K562 (cell line): ENCODE data around the gene LRP1. TPM values are rescaled to one million over a fixed set of nuclear protein-coding genes. Genes with fewer than 3 reads are reported as not detected.
A peak's percentile ranks its signal among the peaks of the same experiment; 100 is the strongest.

ENCODE experiments used
- CTBP1 ChIP-seq: fragments of 450-650 bp; IDR thresholded peaks from 2 replicates; pipeline ENCODE4 v1.6.1; 2016; ENCODE audit warnings: borderline replicate concordance
- GTF2F1 ChIP-seq: IDR thresholded peaks from 2 replicates; pipeline ENCODE4 v1.6.1; 2011; ENCODE audit warnings: low read depth, low read length, improper control_type of control experiment
- HIVEP1 ChIP-seq: fragments of 250-450 bp; sonication (Bioruptor Pico); IDR thresholded peaks from 2 replicates; pipeline ENCODE4 v1.4.0; 2020; ENCODE audit warnings: mild to moderate bottlenecking
- JUND ChIP-seq, 2 experiments: IDR thresholded peaks; 2 replicates in 1 of 2; 3 replicates in 1 of 2; pipeline ENCODE4 v1.6.1; 2011; ENCODE audit warnings: borderline replicate concordance in 2 of 2, low read depth in 2 of 2, low read length in 2 of 2, improper control_type of control experiment in 1 of 2, missing biosample characterization in 1 of 2, missing genetic modification characterization in 1 of 2, missing genetic modification reagents in 1 of 2
- NCOR1 ChIP-seq: fragments of 450-650 bp; IDR thresholded peaks from 2 replicates; pipeline ENCODE4 v1.6.1; 2016; ENCODE audit warnings: mild to moderate bottlenecking, moderate library complexity
- POLR2A ChIP-seq: fragments of 450-650 bp; conservative IDR thresholded peaks from 2 replicates; pipeline ENCODE4 v1.6.1; 2016
- PURB ChIP-seq: sonication (generic); formaldehyde crosslinking; IDR thresholded peaks from 2 replicates; pipeline ENCODE4 v1.9.0; 2021; ENCODE audit warnings: low read depth, mild to moderate bottlenecking, missing genetic modification reagents
- PYGO2 ChIP-seq: fragments of 450-650 bp; IDR thresholded peaks from 2 replicates; pipeline ENCODE4 v1.6.1; 2016; ENCODE audit warnings: mild to moderate bottlenecking, missing genetic modification characterization, moderate library complexity, missing compliant biosample characterization
- TEAD4 ChIP-seq, 2 experiments: sonication (generic) in 1 of 2; formaldehyde crosslinking in 1 of 2; IDR thresholded peaks; 2 replicates each; pipeline versions ENCODE4 v1.6.1 to v1.8.0; 2012 to 2022; ENCODE audit warnings: borderline replicate concordance in 1 of 2, inconsistent platforms in 1 of 2, low read length in 1 of 2, mild to moderate bottlenecking in 1 of 2, missing genetic modification reagents in 1 of 2
- TSC22D4 ChIP-seq: fragments of 450-650 bp; IDR thresholded peaks from 2 replicates; pipeline ENCODE4 v1.6.1; 2016; ENCODE audit warnings: missing genetic modification characterization, missing biosample characterization, control low read depth
- ZNF217 ChIP-seq: sonication (generic); formaldehyde crosslinking; IDR thresholded peaks from 2 replicates; pipeline ENCODE4 v1.8.0; 2022; ENCODE audit warnings: mild to moderate bottlenecking, missing genetic modification reagents
- ZNF561 ChIP-seq: fragments of 450-650 bp; formaldehyde crosslinking; conservative IDR thresholded peaks from 2 replicates; pipeline ENCODE4 v1.4.0; 2020; ENCODE audit warnings: mild to moderate bottlenecking, moderate library complexity
- ZNF764 ChIP-seq: fragments of 250-450 bp; sonication (Bioruptor Pico); IDR thresholded peaks from 2 replicates; pipeline ENCODE4 v1.4.0; 2020; ENCODE audit warnings: low read depth, mild to moderate bottlenecking, moderate library complexity
- polyA plus RNA-seq, 8 experiments: library from polyadenylated mRNA; depleted of rRNA in 4 of 8; stranded (reverse) in 5 of 8; unstranded in 3 of 8; fragments of >200 nt; fragmentation: Nextera tagmentation in 2 of 8; fragmentation: Illumina TruSeq in 1 of 8; extraction: Ambion mirVana in 2 of 8; extraction: Trizol in 1 of 8; gene quantifications; 2 replicates each; pipeline versions ENCODE4 v1.2.1 to v1.2.3, GENCODE V29; 2011 to 2014; ENCODE audit warnings: inconsistent platforms in 1 of 8, missing spikeins in 1 of 8
- total RNA-seq, 7 experiments: library from RNA; depleted of rRNA in 6 of 7; stranded (reverse); fragments of >200 nt in 6 of 7; fragmentation: Illumina TruSeq in 2 of 7; extraction: Trizol in 2 of 7; gene quantifications; 2 replicates each; pipeline versions ENCODE4 v1.2.1 to v1.2.3, GENCODE V29; 2011 to 2021; ENCODE audit warnings: low replicate concordance in 1 of 7
- TF ChIP-seq, protein P1 (sequence below): fragments of 200-800 bp; sonication (Bioruptor generic); IDR thresholded peaks from 2 replicates; pipeline ENCODE4 v1.6.1; 2017; ENCODE audit warnings: missing genetic modification characterization, missing compliant biosample characterization
- TF ChIP-seq, protein P2 (sequence below), 3 experiments: fragments of 200-800 bp in 1 of 3; fragments of 250-450 bp in 1 of 3; fragments of 450-650 bp in 1 of 3; sonication (Bioruptor Pico) in 1 of 3; sonication (Bioruptor generic) in 1 of 3; formaldehyde crosslinking in 1 of 3; IDR thresholded peaks; 2 replicates each; pipeline versions ENCODE4 v1.6.1 to v1.8.0; 2016 to 2022; ENCODE audit warnings: mild to moderate bottlenecking in 2 of 3, missing genetic modification characterization in 2 of 3, missing compliant biosample characterization in 1 of 3, moderate library complexity in 1 of 3
- TF ChIP-seq, protein P3 (sequence below): fragments of 150-350 bp; conservative IDR thresholded peaks from 2 replicates; pipeline ENCODE4 v1.6.1; 2014; ENCODE audit warnings: low read length

The LRP1 gene
- total and polyA plus RNA-seq, 9 of the 15 experiments (the other 6 are each of a cell fraction or from before 2014, with no cell fraction given) = 0.04 to 0.64 (median 0.19) TPM; not detected in 2

- no peak for TF ChIP-seq ZNF561 (CRISPR knock-in tag)
- 0 out of 2 replicates have a peak, but pooled peaks have one; percentile 36 for TF ChIP-seq POLR2A
- no peak for TF ChIP-seq ZNF217 (CRISPR knock-in tag)
- no peak for TF ChIP-seq GTF2F1
- TF ChIP-seq PURB (CRISPR knock-in tag) = no peak
- peak; percentile 82 for TF ChIP-seq JUND (IDR thresholded peaks at IDR 0.05; ENCODE audit: borderline replicate concordance, low read depth, low read length)
- no peak; the same call in 2 of the 3 replicates for TF ChIP-seq JUND (tag; IDR thresholded peaks at IDR 0.05; ENCODE audit: borderline replicate concordance, low read depth, low read length)
- TF ChIP-seq TEAD4 (IDR thresholded peaks at IDR 0.05; ENCODE audit: low read length) = no peak
- no peak for TF ChIP-seq TEAD4 (CRISPR knock-in tag; IDR thresholded peaks at IDR 0.05; ENCODE audit: borderline replicate concordance)
- TF ChIP-seq, protein P1, sequence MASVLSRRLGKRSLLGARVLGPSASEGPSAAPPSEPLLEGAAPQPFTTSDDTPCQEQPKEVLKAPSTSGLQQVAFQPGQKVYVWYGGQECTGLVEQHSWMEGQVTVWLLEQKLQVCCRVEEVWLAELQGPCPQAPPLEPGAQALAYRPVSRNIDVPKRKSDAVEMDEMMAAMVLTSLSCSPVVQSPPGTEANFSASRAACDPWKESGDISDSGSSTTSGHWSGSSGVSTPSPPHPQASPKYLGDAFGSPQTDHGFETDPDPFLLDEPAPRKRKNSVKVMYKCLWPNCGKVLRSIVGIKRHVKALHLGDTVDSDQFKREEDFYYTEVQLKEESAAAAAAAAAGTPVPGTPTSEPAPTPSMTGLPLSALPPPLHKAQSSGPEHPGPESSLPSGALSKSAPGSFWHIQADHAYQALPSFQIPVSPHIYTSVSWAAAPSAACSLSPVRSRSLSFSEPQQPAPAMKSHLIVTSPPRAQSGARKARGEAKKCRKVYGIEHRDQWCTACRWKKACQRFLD (CRISPR knock-in tag) = 0 out of 2 replicates have a peak, but pooled peaks have one; percentile 23
- TF ChIP-seq HIVEP1 = no peak
- TF ChIP-seq TSC22D4 (tag) = no peak
- TF ChIP-seq CTBP1 = peak; percentile 62; the same call in 1 of the 2 replicates
- no peak for TF ChIP-seq PYGO2
- no peak for TF ChIP-seq ZNF764
- TF ChIP-seq, protein P2, sequence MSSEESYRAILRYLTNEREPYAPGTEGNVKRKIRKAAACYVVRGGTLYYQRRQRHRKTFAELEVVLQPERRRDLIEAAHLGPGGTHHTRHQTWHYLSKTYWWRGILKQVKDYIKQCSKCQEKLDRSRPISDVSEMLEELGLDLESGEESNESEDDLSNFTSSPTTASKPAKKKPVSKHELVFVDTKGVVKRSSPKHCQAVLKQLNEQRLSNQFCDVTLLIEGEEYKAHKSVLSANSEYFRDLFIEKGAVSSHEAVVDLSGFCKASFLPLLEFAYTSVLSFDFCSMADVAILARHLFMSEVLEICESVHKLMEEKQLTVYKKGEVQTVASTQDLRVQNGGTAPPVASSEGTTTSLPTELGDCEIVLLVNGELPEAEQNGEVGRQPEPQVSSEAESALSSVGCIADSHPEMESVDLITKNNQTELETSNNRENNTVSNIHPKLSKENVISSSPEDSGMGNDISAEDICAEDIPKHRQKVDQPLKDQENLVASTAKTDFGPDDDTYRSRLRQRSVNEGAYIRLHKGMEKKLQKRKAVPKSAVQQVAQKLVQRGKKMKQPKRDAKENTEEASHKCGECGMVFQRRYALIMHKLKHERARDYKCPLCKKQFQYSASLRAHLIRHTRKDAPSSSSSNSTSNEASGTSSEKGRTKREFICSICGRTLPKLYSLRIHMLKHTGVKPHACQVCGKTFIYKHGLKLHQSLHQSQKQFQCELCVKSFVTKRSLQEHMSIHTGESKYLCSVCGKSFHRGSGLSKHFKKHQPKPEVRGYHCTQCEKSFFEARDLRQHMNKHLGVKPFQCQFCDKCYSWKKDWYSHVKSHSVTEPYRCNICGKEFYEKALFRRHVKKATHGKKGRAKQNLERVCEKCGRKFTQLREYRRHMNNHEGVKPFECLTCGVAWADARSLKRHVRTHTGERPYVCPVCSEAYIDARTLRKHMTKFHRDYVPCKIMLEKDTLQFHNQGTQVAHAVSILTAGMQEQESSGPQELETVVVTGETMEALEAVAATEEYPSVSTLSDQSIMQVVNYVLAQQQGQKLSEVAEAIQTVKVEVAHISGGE (CRISPR knock-in tag; IDR thresholded peaks at IDR 0.05) = no peak
- TF ChIP-seq, protein P3, sequence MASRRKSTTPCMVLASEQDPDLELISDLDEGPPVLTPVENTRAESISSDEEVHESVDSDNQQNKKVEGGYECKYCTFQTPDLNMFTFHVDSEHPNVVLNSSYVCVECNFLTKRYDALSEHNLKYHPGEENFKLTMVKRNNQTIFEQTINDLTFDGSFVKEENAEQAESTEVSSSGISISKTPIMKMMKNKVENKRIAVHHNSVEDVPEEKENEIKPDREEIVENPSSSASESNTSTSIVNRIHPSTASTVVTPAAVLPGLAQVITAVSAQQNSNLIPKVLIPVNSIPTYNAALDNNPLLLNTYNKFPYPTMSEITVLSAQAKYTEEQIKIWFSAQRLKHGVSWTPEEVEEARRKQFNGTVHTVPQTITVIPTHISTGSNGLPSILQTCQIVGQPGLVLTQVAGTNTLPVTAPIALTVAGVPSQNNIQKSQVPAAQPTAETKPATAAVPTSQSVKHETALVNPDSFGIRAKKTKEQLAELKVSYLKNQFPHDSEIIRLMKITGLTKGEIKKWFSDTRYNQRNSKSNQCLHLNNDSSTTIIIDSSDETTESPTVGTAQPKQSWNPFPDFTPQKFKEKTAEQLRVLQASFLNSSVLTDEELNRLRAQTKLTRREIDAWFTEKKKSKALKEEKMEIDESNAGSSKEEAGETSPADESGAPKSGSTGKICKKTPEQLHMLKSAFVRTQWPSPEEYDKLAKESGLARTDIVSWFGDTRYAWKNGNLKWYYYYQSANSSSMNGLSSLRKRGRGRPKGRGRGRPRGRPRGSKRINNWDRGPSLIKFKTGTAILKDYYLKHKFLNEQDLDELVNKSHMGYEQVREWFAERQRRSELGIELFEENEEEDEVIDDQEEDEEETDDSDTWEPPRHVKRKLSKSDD = no peak
- TF ChIP-seq NCOR1 = no peak
Measured at GRCh38 chr12:57127101-57127725, 1.1 kb upstream of the LRP1 start (continued).
